ENCODE results near the gene E4F1.

- no peak for TF ChIP-seq CTCF (IDR thresholded peaks at IDR 0.05; ENCODE audit: low read depth, low read length, poor library complexity, severe bottlenecking)
- TF ChIP-seq EZH2phosphoT487 (IDR thresholded peaks at IDR 0.05; ENCODE audit: borderline replicate concordance, low read length): no peak
Measured at GRCh38 chr16:2243031-2243528, 19.7 kb downstream of the E4F1 start.
